Measurements from ENCODE around the gene ARHGEF19.

Gene ARHGEF19

DNA sequence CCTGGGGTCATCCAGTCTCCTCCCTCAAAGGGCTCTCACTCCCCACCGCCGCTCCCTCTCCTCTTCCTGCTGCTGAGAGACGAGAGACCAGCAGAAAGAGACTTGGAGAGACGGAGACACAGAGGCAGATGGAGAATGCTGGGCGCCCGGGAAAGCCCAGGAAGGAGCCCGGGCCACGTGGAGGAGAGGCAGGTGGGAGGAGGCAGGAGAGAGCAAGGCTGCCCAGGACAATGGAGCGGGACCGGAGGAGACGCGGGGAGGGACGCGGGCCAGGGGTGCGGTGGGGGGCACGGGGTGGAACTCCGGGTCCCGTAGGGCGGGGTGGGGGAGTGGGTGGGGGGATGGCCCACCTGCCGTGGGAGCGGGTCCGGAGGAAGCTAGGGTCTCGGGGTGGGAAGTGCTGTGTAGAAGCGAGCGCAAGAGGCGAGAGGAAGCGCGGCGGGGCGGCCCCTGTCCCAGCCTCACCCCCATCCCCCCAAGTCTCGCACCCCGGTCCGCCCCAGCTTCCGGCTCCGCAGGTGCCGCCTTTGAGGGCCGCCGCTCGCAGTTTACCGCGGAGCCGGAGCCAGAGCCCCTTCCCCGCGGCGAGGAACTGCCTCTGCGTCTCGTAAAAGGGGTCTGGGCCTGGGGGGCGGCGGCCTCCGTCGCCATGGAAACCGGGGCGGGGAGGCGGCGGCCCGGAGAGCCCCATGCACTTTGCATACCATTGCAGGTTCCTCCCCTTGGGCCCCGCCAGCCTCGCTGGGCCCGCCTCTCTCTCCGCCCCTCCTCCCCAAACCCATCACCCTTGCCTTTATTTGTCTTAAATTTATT is 44.9 kb downstream of the ARHGEF19 start (continued):
- TF ChIP-seq, protein P1, sequence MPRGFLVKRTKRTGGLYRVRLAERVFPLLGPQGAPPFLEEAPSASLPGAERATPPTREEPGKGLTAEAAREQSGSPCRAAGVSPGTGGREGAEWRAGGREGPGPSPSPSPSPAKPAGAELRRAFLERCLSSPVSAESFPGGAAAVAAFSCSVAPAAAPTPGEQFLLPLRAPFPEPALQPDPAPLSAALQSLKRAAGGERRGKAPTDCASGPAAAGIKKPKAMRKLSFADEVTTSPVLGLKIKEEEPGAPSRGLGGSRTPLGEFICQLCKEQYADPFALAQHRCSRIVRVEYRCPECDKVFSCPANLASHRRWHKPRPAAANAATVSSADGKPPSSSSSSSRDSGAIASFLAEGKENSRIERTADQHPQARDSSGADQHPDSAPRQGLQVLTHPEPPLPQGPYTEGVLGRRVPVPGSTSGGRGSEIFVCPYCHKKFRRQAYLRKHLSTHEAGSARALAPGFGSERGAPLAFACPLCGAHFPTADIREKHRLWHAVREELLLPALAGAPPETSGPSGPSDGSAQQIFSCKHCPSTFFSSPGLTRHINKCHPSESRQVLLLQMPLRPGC (tag by site-specific recombination; IDR thresholded peaks at IDR 0.05), result no peak
- no peak for TF ChIP-seq ZBTB7A (tag by site-specific recombination; IDR thresholded peaks at IDR 0.05; ENCODE audit: low read depth)
- TF ChIP-seq ZNF10 (tag by site-specific recombination; IDR thresholded peaks at IDR 0.05), result no peak
- no peak for TF ChIP-seq ZFP41 (tag by site-specific recombination; IDR thresholded peaks at IDR 0.05; ENCODE audit: borderline replicate concordance)
- TF ChIP-seq ZNF560 (tag by site-specific recombination; IDR thresholded peaks at IDR 0.05; ENCODE audit: borderline replicate concordance), result no peak
- TF ChIP-seq ZNF777 (tag by site-specific recombination; IDR thresholded peaks at IDR 0.05; ENCODE audit: borderline replicate concordance), result no peak
- TF ChIP-seq YY2 (tag by site-specific recombination; IDR thresholded peaks at IDR 0.05), result no peak
- TF ChIP-seq ZNF324 (tag by site-specific recombination; IDR thresholded peaks at IDR 0.05), result no peak
- TF ChIP-seq ZNF518A (tag by site-specific recombination; conservative IDR thresholded peaks at IDR 0.05; ENCODE audit: low read depth), result no peak
- TF ChIP-seq ZNF677 (tag by site-specific recombination; IDR thresholded peaks at IDR 0.05), result no peak
- peak; percentile 20; the same call in 1 of the 2 replicates for TF ChIP-seq KLF1 (tag by site-specific recombination; IDR thresholded peaks at IDR 0.05)
- TF ChIP-seq ZSCAN16 (tag by site-specific recombination; IDR thresholded peaks at IDR 0.05), result no peak
- TF ChIP-seq ZNF791 (tag by site-specific recombination; IDR thresholded peaks at IDR 0.05), result no peak
- no peak for TF ChIP-seq ZNF621 (tag by site-specific recombination; IDR thresholded peaks at IDR 0.05)
- TF ChIP-seq, protein P2, sequence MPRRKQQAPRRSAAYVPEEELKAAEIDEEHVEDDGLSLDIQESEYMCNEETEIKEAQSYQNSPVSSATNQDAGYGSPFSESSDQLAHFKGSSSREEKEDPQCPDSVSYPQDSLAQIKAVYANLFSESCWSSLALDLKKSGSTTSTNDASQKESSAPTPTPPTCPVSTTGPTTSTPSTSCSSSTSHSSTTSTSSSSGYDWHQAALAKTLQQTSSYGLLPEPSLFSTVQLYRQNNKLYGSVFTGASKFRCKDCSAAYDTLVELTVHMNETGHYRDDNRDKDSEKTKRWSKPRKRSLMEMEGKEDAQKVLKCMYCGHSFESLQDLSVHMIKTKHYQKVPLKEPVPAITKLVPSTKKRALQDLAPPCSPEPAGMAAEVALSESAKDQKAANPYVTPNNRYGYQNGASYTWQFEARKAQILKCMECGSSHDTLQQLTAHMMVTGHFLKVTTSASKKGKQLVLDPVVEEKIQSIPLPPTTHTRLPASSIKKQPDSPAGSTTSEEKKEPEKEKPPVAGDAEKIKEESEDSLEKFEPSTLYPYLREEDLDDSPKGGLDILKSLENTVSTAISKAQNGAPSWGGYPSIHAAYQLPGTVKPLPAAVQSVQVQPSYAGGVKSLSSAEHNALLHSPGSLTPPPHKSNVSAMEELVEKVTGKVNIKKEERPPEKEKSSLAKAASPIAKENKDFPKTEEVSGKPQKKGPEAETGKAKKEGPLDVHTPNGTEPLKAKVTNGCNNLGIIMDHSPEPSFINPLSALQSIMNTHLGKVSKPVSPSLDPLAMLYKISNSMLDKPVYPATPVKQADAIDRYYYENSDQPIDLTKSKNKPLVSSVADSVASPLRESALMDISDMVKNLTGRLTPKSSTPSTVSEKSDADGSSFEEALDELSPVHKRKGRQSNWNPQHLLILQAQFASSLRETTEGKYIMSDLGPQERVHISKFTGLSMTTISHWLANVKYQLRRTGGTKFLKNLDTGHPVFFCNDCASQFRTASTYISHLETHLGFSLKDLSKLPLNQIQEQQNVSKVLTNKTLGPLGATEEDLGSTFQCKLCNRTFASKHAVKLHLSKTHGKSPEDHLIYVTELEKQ (tag by site-specific recombination; IDR thresholded peaks at IDR 0.05; ENCODE audit: borderline replicate concordance), result no peak
- peak; percentile 43; the same call in 1 of the 2 replicates for TF ChIP-seq ZNF692 (tag by site-specific recombination; IDR thresholded peaks at IDR 0.05)
- TF ChIP-seq ZNF747 (tag by site-specific recombination; IDR thresholded peaks at IDR 0.05), result no peak
- no peak for TF ChIP-seq KLF17 (tag by site-specific recombination; IDR thresholded peaks at IDR 0.05)
- no peak for TF ChIP-seq ZNF223 (tag by site-specific recombination; IDR thresholded peaks at IDR 0.05)
- TF ChIP-seq ZNF837 (tag by site-specific recombination; IDR thresholded peaks at IDR 0.05), result no peak
- TF ChIP-seq ZNF529 (tag by site-specific recombination; IDR thresholded peaks at IDR 0.05; ENCODE audit: insufficient replicate concordance), result no peak
- TF ChIP-seq, protein P3, sequence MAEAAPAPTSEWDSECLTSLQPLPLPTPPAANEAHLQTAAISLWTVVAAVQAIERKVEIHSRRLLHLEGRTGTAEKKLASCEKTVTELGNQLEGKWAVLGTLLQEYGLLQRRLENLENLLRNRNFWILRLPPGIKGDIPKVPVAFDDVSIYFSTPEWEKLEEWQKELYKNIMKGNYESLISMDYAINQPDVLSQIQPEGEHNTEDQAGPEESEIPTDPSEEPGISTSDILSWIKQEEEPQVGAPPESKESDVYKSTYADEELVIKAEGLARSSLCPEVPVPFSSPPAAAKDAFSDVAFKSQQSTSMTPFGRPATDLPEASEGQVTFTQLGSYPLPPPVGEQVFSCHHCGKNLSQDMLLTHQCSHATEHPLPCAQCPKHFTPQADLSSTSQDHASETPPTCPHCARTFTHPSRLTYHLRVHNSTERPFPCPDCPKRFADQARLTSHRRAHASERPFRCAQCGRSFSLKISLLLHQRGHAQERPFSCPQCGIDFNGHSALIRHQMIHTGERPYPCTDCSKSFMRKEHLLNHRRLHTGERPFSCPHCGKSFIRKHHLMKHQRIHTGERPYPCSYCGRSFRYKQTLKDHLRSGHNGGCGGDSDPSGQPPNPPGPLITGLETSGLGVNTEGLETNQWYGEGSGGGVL (tag by site-specific recombination; IDR thresholded peaks at IDR 0.05), result peak; percentile 67
- TF ChIP-seq, protein P4, sequence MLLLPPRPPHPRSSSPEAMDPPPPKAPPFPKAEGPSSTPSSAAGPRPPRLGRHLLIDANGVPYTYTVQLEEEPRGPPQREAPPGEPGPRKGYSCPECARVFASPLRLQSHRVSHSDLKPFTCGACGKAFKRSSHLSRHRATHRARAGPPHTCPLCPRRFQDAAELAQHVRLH (tag by site-specific recombination; IDR thresholded peaks at IDR 0.05), result no peak

Data from HEK293 (cell line).